Activated T-cell treated with anti-CD3 and anti-CD28 coated beads for 1 hour (primary cell): Measurements from ENCODE around the gene BCAS3.

Experiments
- DNase-seq: peaks from one replicate; pipeline ENCODE4 v3.0.0-alpha.2; 2020; ENCODE audit warnings: low read depth

The BCAS3 gene

DNA sequence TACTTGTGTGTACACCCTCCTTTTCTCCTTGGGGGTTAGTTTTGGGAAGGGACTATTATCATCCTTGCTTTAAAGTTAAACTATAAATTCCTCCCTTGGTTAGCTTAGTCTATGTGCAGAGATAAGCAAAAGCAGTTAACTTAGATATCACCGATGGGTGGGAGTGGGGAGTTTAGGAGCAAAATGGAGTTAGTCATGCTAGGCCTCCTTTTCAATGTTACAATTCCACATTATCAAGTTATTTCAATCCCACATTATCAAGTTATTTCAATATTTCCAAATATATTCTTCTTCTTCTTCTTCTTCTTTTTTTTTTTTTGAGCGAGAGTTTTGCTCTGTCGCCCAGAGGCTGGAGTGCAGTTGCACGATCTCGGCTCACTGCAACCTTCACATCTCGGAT, 1.7 kb upstream of the BCAS3 start:
- no peak for DNase-seq

DNA sequence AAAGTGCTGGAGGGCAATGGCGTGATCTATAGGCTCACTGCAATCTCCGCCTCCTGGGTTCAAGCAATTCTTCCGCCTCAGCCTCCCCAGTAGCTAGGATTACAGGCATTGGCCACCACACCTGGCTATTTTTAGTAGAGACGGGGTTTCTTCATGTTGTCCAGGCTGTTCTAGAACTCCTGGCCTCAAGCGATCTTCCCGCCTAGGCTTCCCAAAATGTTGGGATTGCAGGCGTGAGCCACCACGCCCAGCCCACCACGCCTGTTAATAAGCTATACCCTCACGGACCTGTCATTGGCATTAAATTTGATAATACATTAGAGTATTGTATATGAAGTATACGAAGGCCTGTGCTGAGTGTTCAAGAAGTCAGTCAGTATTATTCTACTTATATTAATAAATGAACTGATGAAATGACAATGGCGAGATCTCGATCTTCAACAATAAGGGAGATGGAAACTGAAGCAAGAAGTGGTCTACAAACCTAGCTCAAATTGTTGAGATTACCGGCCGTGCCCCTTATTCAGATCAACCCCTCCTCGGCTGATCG, 818 bp upstream of the BCAS3 start:
- no peak for DNase-seq

DNA sequence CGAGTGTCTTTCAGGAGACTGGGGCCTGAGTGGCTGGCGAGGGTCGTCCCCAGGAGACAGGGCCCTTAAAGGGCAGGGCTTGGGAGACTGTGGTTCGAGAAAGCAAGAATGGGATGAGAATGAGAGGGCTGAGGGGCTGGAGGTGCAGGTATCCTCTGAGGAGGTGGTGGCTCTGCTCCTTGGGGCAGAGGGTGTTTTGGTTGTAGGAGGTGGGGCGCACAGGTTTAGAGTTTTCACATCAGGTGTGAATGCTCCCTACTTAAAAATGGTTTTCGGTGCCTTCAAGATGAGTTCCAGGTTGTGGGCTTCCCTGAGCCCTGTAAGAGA, 430 bp downstream of the BCAS3 start:
- DNase-seq, result no peak

DNA sequence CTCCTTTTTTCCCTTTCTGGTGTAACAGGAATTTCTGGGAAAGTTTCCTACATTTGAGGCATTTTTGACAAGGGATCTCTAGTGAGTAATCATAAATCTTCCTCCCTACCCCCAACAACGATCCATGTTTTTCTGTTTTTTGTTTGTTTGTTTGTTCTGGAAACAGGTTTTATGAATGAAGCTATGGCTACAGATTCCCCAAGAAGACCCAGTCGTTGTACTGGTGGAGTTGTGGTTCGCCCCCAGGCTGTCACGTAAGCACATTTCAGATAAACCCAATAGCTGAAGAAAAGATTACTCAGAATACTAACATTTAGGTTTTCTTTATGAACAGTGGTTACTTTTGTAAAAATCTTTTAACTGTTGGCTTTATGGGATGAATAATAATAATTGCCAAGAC, 1.6 kb downstream of the BCAS3 start:
- DNase-seq, result no peak

DNA sequence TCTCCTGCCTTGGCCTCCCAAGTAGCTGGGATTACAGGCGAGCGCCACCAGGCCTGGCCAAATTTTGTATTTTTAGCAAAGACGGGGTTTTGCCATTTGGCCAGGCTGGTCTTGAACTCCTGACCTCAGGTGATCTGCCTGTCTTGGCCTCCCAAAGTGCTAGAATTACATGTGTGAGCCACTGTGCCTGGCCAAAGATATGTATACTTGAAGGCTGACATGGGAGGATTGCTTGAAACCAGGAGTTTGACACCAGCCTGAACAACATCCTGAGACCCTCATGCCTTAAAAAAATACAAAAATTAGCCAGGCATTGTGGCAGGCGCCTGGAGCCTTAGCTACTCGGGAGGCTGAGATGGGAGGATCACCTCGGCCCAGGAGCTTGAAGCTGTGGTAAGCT, 3.1 kb downstream of the BCAS3 start:
- no peak for DNase-seq

DNA sequence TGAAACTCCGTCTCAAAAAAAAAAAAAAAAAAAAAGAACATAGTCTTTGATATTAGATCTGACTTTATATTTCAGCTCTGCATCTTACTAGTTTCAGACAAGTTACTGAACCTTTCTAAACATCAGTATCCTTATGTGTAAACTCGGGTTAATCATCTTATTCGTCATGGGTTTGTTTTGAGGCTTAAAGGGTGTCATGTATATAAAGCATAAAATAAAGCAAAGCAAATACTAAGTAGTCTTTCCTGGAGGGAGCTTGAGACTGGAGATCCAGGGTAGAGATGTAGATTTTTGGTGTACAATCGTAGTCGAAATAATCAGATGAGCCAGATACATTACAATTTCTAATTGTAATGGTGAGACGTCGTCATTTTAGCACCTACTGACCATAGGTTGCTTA, 7.8 kb downstream of the BCAS3 start:
- DNase-seq, result no peak

DNA sequence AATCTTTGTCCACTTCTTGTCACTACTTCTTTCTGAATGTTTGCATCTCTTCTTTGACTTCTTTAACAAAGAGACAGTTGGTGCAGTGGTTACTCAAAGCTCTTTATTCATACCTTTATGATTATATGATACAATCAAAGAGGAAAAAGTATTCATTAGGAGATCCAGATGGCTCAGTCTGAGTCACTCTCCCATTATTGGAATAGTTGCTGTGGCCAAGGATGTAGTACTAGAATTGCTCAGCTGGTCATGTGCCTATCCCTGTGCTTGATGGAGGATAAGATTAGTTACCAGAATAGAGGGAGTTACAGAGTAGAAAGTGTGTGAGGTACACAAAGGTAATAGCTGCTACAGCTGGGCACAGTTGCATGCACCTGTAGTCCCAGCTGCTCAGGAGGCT, 18.3 kb downstream of the BCAS3 start:
- DNase-seq, result no peak

DNA sequence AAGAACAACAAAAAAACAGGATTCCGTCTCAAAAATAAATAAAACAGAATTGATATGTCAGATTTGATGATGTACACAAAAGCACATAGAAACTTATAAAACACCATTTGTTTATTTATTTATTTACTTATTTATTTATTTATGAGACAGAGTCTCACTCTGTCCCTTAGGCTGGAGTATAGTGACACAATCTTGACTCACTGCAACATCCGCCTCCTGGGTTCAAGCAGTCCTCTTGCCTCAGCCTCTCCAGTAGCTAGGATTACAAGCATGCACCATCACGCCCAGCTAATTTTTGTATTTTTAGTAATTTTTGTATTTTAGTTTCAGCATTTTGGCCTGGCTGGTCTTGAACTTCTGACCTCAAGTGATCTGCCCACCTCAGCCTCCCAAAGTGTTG, 21.4 kb downstream of the BCAS3 start:
- DNase-seq, result no peak

DNA sequence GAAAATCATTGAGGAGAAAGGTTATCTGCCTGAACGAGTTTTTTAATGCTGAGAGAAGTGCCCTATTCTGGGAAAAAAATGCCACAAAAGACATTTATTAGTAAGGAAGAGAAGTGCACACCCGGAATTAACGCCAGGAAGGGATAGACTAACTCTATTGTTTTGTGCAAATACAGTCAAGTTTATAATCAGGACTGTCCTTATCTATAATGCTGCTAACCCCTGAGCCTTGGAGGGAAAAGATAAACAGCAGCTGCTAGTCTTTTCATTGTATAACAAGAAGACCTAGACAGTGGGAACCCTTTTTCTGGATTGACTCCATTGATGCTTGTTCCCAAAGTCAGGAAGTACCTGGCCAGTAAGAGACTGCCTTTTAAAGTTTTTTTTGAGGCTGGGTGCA, 26.5 kb downstream of the BCAS3 start:
- DNase-seq, result no peak

DNA sequence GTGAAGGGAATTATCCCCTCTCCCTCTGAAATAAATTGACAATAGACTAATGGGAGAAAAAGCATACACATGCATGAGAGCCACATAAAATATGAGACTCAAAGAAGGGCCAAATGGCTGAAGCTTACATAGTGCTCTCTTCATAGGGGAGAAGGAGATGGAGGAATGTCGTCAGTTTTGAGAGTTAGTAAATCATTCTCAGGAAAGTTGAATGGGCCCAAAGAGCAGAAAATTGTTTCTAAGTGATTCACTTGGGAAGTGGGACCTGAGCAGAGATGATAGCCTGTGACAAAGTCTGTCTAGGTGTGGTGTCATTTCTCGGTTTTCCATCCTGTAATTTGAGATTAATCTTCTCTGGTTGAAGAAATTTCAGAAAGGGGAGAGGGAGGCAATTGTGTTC, 35.0 kb downstream of the BCAS3 start:
- no peak for DNase-seq

DNA sequence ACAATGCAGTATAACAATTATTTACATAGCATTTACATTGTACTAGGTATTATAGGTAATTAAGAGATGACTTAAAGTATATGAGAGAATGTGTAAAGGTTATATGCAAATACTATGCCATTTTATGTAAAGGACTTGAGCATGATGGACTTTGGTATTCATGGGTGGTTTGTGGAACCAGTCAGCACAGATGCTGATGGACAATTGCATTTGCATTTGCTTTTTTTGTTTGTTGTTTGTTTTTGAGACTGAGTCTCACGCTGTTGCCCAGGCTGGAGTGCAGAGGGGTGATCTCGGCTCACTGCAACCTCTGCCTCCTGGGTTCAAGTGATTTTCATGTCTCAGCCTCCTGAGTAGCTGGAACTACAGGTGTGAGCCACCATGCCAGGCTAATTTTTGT, 36.0 kb downstream of the BCAS3 start:
- no peak for DNase-seq

DNA sequence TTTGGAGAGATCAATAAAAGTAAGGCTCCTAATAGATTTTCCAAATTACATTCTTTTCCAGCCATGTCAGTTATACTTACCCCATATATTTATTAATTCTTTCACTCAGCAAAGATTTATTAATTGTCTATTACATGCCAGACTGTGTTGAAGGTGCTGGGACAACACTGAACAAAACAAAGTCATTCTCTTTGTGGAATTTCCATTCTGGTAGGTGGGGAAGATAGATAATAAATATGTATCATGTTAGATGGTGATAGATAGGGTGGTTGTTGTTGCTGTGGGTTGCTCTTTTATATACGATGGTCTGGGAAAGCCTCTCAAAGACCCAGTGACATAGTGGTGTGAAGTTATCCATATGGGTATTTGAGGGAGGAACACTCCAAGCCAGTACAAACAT, 39.1 kb downstream of the BCAS3 start:
- DNase-seq, result no peak

DNA sequence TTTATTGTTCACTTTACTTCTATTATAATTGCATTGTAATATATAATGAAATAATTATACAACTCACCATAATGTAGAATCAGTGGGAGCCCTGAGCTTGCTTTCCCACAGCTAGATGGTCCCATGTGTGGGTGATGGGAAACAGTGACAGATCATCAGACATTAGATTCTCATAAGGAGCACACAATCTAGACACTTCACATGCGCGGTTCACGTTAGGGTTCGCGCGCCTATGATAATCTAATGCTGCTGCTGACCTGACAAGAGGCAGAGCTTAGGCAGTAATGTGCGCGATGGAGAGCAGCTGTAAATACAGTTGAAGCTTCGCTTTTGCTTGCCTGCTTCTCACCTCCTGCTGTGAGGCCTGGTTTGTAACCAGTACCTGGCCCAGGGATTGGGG, 40.2 kb downstream of the BCAS3 start:
- no peak for DNase-seq

DNA sequence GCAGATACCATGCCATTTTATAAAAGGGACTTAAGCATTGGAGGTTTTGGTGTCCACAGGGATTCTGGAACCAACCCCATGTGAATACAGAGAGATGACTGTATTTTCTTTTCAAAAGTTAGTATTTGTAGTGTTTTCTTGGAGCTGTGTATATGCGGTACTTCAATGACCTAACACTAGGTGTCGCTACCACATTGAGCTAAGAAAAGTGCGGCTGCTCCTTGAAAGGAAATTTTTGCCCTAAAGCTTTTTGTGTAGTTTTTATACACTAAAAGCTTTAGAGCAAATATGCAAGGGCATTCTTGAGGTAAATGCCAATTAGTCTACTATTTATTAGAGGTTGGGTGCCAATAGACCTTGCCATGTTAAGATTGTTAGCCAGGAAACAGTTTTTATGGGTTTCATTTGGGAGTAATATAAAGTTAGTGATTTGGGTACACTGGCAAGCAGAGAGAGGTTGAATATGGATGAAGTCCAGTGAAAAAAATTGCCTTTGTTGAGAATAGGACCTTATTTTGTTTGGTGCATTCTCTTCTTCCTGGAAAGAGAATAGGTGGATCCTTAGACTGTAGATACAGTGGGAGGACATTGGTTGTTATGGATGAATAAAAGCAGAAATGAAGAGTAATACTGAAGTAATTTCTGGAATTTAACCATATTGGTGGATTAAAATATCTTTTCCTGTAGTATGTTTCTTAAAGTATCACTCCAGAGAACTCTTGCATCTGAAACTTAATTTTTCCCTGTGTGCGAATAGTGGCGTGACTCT, 43.3 kb downstream of the BCAS3 start:
- no peak for DNase-seq

DNA sequence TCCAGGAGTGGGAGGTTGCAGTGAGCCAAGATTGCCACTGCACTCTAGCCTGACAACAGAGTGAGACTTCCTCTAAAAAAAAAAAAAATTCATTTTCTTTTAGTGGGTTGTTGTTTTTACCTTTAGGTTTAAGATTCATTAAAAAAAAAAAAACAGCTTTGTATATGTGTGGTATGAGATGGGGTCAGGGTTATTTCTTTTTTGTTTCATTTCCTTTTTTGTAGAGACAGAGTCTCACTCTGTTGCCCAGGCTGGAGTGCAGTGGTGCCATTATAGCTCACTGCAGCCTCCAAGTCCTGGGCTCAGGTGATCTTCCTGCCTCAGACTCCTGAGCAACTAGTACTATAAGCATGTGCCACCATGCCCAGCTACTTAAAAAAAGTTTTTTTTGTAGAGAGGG, 47.0 kb downstream of the BCAS3 start:
- DNase-seq, result no peak

DNA sequence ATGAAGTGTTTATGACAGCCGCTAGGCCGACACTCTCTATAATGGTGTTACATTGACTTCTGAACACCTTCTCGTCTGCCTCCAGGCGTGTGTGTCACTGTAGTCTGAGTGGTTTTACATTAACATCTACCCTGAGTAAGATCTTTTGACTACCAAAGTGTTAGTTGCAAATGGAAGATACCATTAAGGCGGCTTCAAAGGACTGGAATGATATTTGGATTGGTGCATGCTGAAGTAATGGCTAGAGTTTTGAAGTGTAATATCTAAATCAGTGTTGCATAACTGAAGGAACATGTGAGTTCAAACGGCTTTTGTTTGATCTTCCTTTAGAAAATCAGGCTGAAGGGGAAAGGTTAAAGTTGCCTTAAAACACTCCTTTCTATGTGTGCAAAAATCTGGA, 52.2 kb downstream of the BCAS3 start:
- no peak for DNase-seq

DNA sequence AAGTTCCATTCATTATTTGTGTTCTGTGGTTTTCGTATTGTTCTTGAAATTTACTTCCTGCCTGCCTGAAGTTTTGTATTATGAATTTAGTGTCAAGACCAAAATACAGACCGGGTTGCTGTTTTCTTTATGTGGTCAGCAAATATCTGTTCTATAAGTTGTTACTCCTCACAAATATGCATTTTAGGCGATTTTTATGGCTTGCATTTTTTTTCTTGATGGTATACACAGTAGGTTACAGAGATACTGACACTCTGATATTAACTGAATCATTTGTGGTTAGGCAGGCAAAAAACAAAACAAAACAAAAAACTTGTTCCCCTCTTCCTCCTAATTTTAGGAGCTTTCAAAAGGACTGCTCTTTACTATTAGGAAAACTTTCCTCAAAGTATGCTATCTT, 52.6 kb downstream of the BCAS3 start:
- DNase-seq, result no peak

DNA sequence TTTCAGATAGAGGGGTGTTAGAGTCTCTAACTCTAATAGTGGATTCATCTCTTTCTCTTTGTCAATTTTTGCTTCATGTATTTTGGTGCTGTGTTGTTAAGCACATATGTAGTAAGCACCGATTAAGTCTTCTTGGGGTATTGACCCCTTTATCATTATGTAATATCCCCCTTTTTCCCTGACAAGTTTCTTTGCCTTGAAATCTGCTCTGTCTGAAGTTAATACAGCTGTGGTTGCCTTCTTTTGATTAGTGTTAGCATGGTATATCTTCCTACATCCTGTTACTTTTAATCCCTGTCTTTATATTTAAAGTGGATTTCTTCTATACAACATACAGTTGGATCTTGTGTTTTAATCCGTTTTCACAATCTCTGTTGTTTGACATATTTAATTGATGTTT, 60.6 kb downstream of the BCAS3 start:
- DNase-seq, result no peak

DNA sequence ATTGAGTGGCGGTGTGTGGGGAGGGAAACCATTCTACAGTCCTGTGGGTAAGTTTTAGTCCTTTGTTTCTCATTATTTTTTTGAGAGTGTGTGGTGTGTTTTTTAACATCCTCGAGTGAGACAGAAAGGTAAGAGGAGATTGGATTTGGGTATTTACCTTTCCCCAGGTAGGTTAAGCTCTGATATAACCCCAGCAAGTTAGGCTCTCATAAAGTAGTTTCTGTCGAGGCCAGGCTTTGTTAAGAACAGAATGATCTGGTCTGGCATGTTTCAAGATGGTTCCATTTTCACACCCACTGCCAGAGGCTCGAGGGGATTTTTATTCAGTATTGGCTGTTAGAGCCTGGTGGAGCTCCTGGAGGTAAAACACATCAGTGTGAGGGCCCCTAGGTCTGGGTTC, 62.9 kb downstream of the BCAS3 start:
- no peak for DNase-seq

DNA sequence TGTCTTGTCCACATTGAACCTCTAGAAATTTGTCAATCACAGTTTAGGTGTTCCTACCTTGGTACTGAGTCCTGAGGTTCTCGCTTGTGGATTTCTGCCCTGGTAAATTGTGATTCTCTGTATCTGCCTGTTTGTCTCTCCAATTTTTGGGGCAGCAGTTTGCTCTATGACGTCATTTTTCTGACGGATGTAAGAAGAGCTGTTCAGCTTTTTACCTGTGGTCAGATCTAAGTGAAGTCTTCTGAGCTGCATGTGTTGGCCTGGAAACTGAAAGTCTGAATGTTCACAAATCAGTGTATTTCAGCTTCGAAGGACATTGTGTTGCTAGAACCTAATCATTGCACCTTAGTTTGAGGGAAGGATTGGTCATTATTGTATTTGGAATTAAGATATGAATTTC, 63.4 kb downstream of the BCAS3 start:
- DNase-seq, result no peak

DNA sequence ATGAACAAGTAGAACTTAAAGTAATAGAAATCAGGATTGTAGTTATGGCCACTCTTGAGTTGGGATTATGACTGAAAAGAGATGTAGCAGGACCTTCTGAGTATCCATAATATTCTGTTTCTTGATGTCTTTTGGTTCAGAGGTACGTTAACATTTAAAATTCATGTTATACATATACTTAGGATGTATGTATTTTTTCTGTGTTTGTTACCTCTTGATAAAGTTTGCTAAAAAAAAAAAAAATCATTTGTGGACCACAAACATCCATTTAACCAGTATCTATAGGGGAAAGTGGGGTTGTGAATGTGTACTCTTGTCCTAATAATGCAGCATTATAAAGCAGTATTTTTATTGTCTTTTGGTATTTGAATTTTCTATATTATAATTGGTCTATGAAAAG, 65.6 kb downstream of the BCAS3 start:
- DNase-seq, result no peak

DNA sequence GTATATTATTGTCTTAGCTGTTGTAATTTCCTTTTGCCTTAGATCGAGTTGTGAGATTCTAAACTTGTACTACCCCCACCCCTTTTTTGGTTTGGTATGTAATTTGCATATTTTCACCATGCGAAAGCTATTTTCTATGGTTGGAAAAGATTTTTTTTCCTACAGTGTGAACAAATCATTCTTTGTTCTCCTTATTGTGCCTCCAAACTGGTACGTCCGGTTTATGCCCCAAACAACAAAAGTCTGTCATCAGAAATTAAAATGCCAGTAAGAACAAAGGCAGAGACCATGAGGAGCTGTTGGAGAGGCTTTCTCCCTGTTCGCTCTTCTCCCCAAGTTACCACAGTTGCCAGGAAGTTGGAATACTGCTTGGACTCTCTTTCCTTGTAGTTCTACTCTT, 66.1 kb downstream of the BCAS3 start:
- DNase-seq, result no peak

DNA sequence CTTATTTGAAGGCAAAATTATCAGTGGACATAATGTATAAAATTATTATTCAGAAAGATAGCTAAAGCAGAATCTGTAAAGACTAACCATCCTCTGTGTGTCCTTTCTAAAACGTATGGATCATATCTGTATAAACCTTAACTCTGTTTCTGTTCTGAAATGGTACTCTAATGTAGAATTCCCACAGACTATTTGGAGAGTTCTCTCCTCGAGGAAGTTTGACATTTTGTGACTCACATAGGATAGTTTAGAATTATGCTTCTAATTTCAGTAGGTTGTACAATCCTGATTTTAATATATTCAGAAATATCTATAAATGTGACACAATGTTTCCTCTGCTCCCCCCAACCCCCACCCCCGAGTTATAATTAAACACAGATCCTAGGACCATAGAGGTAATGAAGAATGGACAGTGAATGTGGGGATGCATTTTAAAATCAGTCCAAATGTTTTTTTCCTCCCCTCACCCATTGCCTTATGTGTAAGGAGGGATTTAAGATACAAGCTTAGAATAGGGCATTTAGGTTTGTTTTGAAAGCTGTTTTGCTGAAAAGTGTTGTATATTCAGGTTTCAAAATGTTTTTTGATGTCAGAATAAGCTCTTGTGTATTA, 66.8 kb downstream of the BCAS3 start:
- no peak for DNase-seq

DNA sequence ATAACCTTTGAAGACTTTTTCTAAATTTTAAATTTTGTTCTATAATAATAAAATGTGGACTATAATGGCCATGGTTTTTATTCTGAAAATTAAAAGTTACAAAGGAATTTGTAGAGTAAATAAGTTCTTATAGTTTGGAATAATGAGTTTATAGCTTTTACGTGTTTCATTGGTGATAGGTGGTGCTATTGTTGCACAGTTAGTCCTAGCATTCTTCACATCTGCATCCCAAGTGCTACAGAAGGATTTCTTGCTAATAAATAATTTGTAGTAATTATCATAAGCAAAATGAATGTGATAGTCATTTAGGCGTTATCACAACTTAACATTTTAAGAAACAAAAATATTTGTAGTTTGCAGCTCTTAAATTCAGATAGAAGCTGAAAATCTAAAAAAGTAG, 67.9 kb downstream of the BCAS3 start:
- DNase-seq, result no peak
